Thyroid gland (tissue), 4 donors: ENCODE results near the gene STX10.

ENCODE experiments used
- POLR2A ChIP-seq, 2 donors: fragments of 450-650 bp; IDR thresholded peaks; one replicate each; pipeline ENCODE4 v1.6.1; 2017; ENCODE audit warnings: antibody characterized with exemption in 2 of 2, mild to moderate bottlenecking in 2 of 2, moderate library complexity in 1 of 2
- TF ChIP-seq, protein P1 (sequence below), 6 experiments: fragments of 200-600 bp in 3 of 6; fragments of 450-650 bp in 3 of 6; sonication (generic) in 3 of 6; IDR thresholded peaks; one replicate each; pipeline ENCODE4 v1.5.1; 2016 to 2019; ENCODE audit warnings: antibody characterized with exemption in 6 of 6, mild to moderate bottlenecking in 2 of 6, inconsistent platforms in 1 of 6, moderate library complexity in 1 of 6

DNA sequence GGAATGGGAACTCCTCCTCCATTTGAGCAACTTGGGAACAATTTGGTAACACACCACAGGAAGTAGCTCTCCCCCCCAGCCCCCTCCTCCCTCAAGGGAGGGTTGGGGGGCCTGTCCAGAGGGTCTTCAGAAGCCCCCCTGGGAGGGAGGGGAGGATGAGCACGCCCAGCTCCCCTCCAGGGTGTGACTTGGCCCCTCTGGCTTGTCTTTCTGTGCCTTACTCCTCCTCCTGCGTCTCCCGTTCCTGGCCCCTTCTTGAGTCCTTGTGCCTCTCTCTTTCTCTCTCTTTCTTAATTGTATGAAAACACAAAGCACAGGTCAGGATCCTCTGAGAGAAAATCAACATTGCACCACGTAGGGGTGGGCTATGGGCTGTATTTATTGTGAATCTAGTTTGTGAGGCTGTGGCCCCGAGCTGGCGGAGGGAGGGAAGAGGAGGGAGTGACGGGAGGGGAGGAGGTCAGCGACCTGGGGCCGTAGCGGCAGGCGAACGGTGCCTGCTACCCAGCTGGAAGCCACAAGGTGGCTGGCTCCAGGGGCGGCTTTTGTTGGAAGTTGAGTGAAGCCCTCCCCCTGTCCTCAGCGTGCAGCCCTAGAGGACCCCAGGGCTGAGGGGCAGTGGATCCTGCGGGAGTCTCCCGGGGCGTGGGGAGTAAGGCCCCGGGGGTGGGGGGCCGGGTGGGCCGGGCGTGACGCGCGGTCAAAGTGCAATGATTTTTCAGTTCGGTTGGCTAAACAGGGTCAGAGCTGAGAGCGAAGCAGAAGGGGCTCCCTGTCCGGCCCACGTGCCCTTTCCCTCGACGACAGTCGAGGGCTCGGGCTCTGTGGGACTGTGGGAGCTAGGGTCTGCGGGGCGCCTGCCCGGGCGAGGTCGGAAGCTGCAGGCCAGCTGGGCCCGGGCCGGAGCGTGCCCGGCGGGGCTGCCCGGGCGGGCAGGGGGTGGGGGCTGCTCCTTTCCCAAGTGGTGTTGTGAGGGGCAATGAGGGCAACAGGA is 53.9 kb downstream of the STX10 start:
- TF ChIP-seq, protein P1, sequence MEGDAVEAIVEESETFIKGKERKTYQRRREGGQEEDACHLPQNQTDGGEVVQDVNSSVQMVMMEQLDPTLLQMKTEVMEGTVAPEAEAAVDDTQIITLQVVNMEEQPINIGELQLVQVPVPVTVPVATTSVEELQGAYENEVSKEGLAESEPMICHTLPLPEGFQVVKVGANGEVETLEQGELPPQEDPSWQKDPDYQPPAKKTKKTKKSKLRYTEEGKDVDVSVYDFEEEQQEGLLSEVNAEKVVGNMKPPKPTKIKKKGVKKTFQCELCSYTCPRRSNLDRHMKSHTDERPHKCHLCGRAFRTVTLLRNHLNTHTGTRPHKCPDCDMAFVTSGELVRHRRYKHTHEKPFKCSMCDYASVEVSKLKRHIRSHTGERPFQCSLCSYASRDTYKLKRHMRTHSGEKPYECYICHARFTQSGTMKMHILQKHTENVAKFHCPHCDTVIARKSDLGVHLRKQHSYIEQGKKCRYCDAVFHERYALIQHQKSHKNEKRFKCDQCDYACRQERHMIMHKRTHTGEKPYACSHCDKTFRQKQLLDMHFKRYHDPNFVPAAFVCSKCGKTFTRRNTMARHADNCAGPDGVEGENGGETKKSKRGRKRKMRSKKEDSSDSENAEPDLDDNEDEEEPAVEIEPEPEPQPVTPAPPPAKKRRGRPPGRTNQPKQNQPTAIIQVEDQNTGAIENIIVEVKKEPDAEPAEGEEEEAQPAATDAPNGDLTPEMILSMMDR (IDR thresholded peaks at IDR 0.05) = no peak
- TF ChIP-seq POLR2A (IDR thresholded peaks at IDR 0.05) = no peak
